GM23338 (cell line): ENCODE measurements around the gene HELZ. TPM values are rescaled to one million over a fixed set of nuclear protein-coding genes. Genes with fewer than 3 reads are reported as not detected.

Experiments used
- ATAC-seq: fragments of 200-7000 bp; cut with Tn5 transposase; 3 replicates; pipeline ENCODE4 v1.9.1; 2020
- DNase-seq: peaks from one replicate; pipeline ENCODE4 v3.0.0-alpha.2; 2015; ENCODE audit warnings: low spot score
- H2AFZ ChIP-seq: fragments of 200-600 bp; sonication (generic); 2 replicates; pipeline ENCODE4 v1.8.0; 2016; ENCODE audit warnings: antibody characterized with exemption, mild to moderate bottlenecking, moderate library complexity
- H3F3A ChIP-seq: fragments of 200-600 bp; sonication (generic); replicated peaks from 2 replicates; pipeline ENCODE4 v1.8.0; 2017; ENCODE audit warnings: antibody characterized with exemption, mixed run types, low read depth
- H3K27ac ChIP-seq: fragments of 200-600 bp; sonication (generic); 2 replicates; pipeline ENCODE4 v1.6.1; 2016; ENCODE audit warnings: low read depth
- H3K27me3 ChIP-seq: fragments of 200-600 bp; sonication (generic); 2 replicates; pipeline ENCODE4 v1.8.0; 2016; ENCODE audit warnings: mild to moderate bottlenecking, mixed run types, moderate library complexity; ENCODE audit not compliant: insufficient read depth
- H3K36me3 ChIP-seq: fragments of 200-600 bp; sonication (generic); 2 replicates; pipeline ENCODE4 v1.8.0; 2016; ENCODE audit warnings: mild to moderate bottlenecking; ENCODE audit not compliant: insufficient read depth
- H3K4me1 ChIP-seq: fragments of 200-600 bp; sonication (generic); 2 replicates; pipeline ENCODE4 v1.8.0; 2016; ENCODE audit warnings: mild to moderate bottlenecking, moderate library complexity; ENCODE audit not compliant: insufficient read depth
- H3K4me2 ChIP-seq: fragments of 200-600 bp; sonication (generic); 2 replicates; pipeline ENCODE4 v1.7.1; 2017; ENCODE audit warnings: mixed run types
- H3K4me3 ChIP-seq: fragments of 200-600 bp; sonication (generic); 2 replicates; pipeline ENCODE4 v1.6.1; 2016; ENCODE audit warnings: mixed run types
- H3K79me2 ChIP-seq: fragments of 200-600 bp; sonication (generic); replicated peaks from 2 replicates; pipeline ENCODE4 v1.8.0; 2017; ENCODE audit warnings: mild to moderate bottlenecking; ENCODE audit not compliant: insufficient read depth
- H3K9me2 ChIP-seq: fragments of 200-600 bp; sonication (generic); 2 replicates; pipeline ENCODE4 v1.8.0; 2017; ENCODE audit not compliant: insufficient read depth
- H4K20me1 ChIP-seq: fragments of 200-600 bp; sonication (generic); replicated peaks from 2 replicates; pipeline ENCODE4 v1.8.0; 2017; ENCODE audit warnings: mild to moderate bottlenecking; ENCODE audit not compliant: insufficient read depth
- H3K27ac Mint-ChIP-seq: 2 replicates; pipeline ENCODE4 v1.8.0; 2020; ENCODE audit warnings: inconsistent platforms, mild to moderate bottlenecking, moderate library complexity, mixed read lengths
- H3K27me3 Mint-ChIP-seq: 3 replicates; pipeline ENCODE4 v1.8.0; 2022; ENCODE audit warnings: low read depth, mild to moderate bottlenecking, moderate library complexity, mixed read lengths, inconsistent platforms; ENCODE audit not compliant: insufficient read depth, poor library complexity
- H3K36me3 Mint-ChIP-seq: 3 replicates; pipeline ENCODE4 v1.8.0; 2021; ENCODE audit warnings: low read depth, mild to moderate bottlenecking, inconsistent platforms, moderate library complexity, mixed read lengths
- H3K4me1 Mint-ChIP-seq: 3 replicates; pipeline ENCODE4 v1.8.0; 2020; ENCODE audit warnings: mild to moderate bottlenecking, inconsistent platforms, mixed read lengths
- H3K4me3 Mint-ChIP-seq: 3 replicates; pipeline ENCODE4 v1.8.0; 2021; ENCODE audit warnings: moderate library complexity, mild to moderate bottlenecking, inconsistent platforms, mixed read lengths
- H3K9me3 Mint-ChIP-seq: 3 replicates; pipeline ENCODE4 v1.8.0; 2020; ENCODE audit warnings: moderate library complexity, mild to moderate bottlenecking, inconsistent platforms, mixed read lengths
- CREB1 ChIP-seq: fragments of 250-450 bp; sonication (Bioruptor Pico); IDR thresholded peaks from 2 replicates; pipeline ENCODE4 v1.5.0; 2020; ENCODE audit warnings: low read depth, mild to moderate bottlenecking, moderate library complexity
- ETS1 ChIP-seq: IDR thresholded peaks from 2 replicates; pipeline ENCODE4 v1.6.1; 2016; ENCODE audit warnings: antibody characterized with exemption
- EZH2 ChIP-seq: fragments of 200-600 bp; sonication (generic); IDR thresholded peaks from one replicate; pipeline ENCODE4 v1.8.0; 2017; ENCODE audit warnings: antibody characterized with exemption, mild to moderate bottlenecking, low read depth; ENCODE audit not compliant: unreplicated experiment
- EZH2phosphoT487 ChIP-seq: fragments of 200-600 bp; sonication (generic); IDR thresholded peaks from one replicate; pipeline ENCODE4 v1.8.1; 2018; ENCODE audit warnings: antibody characterized with exemption; ENCODE audit not compliant: unreplicated experiment
- JUNB ChIP-seq: IDR thresholded peaks from one replicate; pipeline ENCODE4 v1.6.1; 2016; ENCODE audit warnings: antibody characterized with exemption; ENCODE audit not compliant: unreplicated experiment
- NANOG ChIP-seq: IDR thresholded peaks from 2 replicates; pipeline ENCODE4 v1.6.1; 2016; ENCODE audit warnings: antibody characterized with exemption, borderline replicate concordance
- POLR2AphosphoS5 ChIP-seq: IDR thresholded peaks from 2 replicates; pipeline ENCODE4 v1.6.1; 2016; ENCODE audit warnings: antibody characterized with exemption, low read depth
- REST ChIP-seq: IDR thresholded peaks from one replicate; pipeline ENCODE4 v1.6.1; 2018; ENCODE audit warnings: antibody characterized with exemption; ENCODE audit not compliant: unreplicated experiment
- STAT1 ChIP-seq: IDR thresholded peaks from one replicate; pipeline ENCODE4 v1.6.1; 2016; ENCODE audit warnings: antibody characterized with exemption; ENCODE audit not compliant: unreplicated experiment
- ZNF114 ChIP-seq: fragments of 250-450 bp; sonication (Bioruptor Pico); IDR thresholded peaks from 2 replicates; pipeline ENCODE4 v1.5.0; 2020; ENCODE audit warnings: mild to moderate bottlenecking, moderate library complexity
- polyA plus RNA-seq: library from polyadenylated mRNA; unstranded; fragments of >200 nt; fragmentation: Nextera tagmentation; extraction: Ambion mirVana; gene quantifications from 2 replicates; pipeline ENCODE4 v1.2.1, GENCODE V29; 2016
- total RNA-seq: library from RNA; depleted of rRNA; stranded (reverse); fragments of >200 nt; shearing (Covaris generic); gene quantifications from 2 replicates; pipeline ENCODE4 v1.2.3, GENCODE V29; 2014
- TF ChIP-seq, protein P1 (sequence below), 2 experiments: fragments of 200-600 bp in 1 of 2; sonication (generic) in 1 of 2; conservative IDR thresholded peaks; 2 replicates each; pipeline versions ENCODE4 v1.5.1 to v1.6.1; 2016 to 2017; ENCODE audit warnings: antibody characterized with exemption in 2 of 2, low read depth in 2 of 2, mild to moderate bottlenecking in 2 of 2, moderate library complexity in 1 of 2

HELZ gene
- total and polyA plus RNA-seq, 2 experiments from 2014 or later: 38.9 to 62.0 TPM

DNA sequence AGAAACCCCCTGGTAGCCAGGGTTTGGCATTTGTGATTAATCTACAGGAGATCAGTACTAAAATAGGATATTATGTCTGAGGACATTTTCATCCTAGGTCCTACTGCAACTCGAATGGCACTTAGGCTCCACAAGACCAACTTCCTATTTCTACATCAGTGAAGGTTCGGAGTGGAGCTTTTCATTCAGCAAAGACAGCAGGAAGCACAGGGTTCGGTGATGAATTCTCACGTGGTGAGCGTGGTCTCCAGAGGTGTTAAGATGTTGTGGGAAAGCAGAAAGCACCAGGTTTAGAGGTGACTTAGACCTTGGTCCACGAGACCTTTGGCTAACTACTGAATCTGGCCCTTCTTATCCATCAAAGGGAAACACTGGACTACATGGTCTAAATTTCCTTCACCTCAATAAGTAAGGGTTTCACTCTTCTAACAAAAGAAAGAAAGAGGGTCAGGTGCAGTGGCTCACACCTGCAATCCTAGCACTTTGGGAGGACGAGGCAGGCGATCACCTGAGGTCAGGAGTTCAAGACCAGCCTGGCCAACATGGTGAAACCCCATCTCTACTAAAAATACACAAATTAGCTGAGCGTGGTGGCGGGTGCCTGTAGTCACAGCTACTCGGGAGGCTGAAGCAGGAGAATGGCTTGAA is 13.9 kb upstream of the HELZ start:
- Histone ChIP-seq H3K27me3 (no peaks in the 10 kb centered on the region), H3K4me2 (no peak overlapping the region), H3F3A (0 out of 2 replicates have a peak, but pooled peaks cover 8% of the 10 kb centered on the region), H3K9me2 (no peaks in the 10 kb centered on the region), H4K20me1 (no peaks in the 10 kb centered on the region), H3K79me2 (no peaks in the 10 kb centered on the region), H2AFZ (0 out of 2 replicates have a peak overlapping the region, but pooled peaks have one; percentile 18), H3K4me1 (peaks cover 7% of the 10 kb centered on the region; the same call in 1 of the 2 replicates), H3K36me3 (no peaks in the 10 kb centered on the region), H3K27ac (0 out of 2 replicates have a peak overlapping the region, but pooled peaks have one; percentile 76), H3K4me3 (no peak overlapping the region)
- H3K4me1 Mint-ChIP-seq: peaks cover 10% of the 10 kb centered on the region
- no peak overlapping the region for H3K4me3 Mint-ChIP-seq
- DNase-seq: no peak
- peaks cover 9% of the 10 kb centered on the region; the same call in 2 of the 3 replicates for H3K36me3 Mint-ChIP-seq
- no peak for ATAC-seq
- H3K9me3 Mint-ChIP-seq: peaks cover 11% of the 10 kb centered on the region; the same call in 2 of the 3 replicates
- TF ChIP-seq POLR2AphosphoS5: no peak
- TF ChIP-seq EZH2phosphoT487: no peak
- no peak for TF ChIP-seq EZH2
- TF ChIP-seq NANOG: no peak
- TF ChIP-seq JUNB: no peak
- no peak for TF ChIP-seq CREB1
- TF ChIP-seq REST: no peak
- H3K27ac Mint-ChIP-seq: no peak overlapping the region
- H3K27me3 Mint-ChIP-seq: no peaks in the 10 kb centered on the region

DNA sequence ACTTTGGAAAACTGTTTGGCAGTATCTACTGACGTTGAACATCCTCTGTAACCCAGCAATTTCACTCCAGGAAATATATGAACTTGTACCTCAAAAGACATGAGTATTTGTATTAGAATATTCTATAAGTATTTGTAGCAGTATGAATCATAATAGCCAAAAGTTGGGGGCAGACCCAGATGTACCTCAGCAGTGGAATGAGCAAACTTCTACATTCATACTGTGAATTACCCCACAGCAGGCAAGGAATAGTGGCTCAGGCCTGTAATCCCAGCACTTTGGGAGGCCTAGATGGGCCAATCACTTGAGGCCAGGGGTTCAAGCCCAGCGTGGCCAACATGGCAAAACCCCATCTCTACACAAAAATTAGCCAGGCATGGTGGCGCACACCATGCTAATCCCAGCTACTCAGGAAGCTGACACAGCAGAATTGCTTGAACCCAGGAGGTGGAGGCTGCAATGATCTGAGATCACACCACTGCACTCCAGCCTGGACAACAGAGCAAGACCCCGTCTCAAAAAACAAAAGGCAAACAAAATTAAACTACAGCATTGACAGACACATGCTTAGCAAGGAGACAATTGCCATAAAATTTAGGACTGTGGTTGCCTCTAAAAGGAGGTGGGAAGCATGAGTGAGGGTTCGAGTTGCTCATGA is 11.2 kb upstream of the HELZ start:
- Histone ChIP-seq H3K9me2 (no peaks in the 10 kb centered on the region), H3K27ac (no peak overlapping the region), H3K4me2 (no peak overlapping the region), H3K27me3 (no peaks in the 10 kb centered on the region), H2AFZ (no peak overlapping the region), H3K4me1 (0 out of 2 replicates have a peak, but pooled peaks cover 4% of the 10 kb centered on the region), H3K36me3 (no peaks in the 10 kb centered on the region), H3K79me2 (no peaks in the 10 kb centered on the region), H3K4me3 (no peak overlapping the region), H4K20me1 (no peaks in the 10 kb centered on the region), H3F3A (0 out of 2 replicates have a peak, but pooled peaks cover 8% of the 10 kb centered on the region)
- TF ChIP-seq JUNB: no peak
- TF ChIP-seq NANOG: no peak
- no peak for TF ChIP-seq REST
- TF ChIP-seq ZNF114: no peak
- TF ChIP-seq STAT1: no peak
- TF ChIP-seq ETS1: no peak
- TF ChIP-seq, protein P1, sequence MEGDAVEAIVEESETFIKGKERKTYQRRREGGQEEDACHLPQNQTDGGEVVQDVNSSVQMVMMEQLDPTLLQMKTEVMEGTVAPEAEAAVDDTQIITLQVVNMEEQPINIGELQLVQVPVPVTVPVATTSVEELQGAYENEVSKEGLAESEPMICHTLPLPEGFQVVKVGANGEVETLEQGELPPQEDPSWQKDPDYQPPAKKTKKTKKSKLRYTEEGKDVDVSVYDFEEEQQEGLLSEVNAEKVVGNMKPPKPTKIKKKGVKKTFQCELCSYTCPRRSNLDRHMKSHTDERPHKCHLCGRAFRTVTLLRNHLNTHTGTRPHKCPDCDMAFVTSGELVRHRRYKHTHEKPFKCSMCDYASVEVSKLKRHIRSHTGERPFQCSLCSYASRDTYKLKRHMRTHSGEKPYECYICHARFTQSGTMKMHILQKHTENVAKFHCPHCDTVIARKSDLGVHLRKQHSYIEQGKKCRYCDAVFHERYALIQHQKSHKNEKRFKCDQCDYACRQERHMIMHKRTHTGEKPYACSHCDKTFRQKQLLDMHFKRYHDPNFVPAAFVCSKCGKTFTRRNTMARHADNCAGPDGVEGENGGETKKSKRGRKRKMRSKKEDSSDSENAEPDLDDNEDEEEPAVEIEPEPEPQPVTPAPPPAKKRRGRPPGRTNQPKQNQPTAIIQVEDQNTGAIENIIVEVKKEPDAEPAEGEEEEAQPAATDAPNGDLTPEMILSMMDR (conservative IDR thresholded peaks at IDR 0.05; ENCODE audit: low read depth in 2 of 2): no peak
- no peak for TF ChIP-seq CREB1
- Mint-ChIP-seq H3K27me3 (no peaks in the 10 kb centered on the region), H3K36me3 (peaks cover 9% of the 10 kb centered on the region; the same call in 2 of the 3 replicates), H3K9me3 (peaks cover 11% of the 10 kb centered on the region; the same call in 2 of the 3 replicates), H3K4me3 (no peak overlapping the region), H3K4me1 (peaks cover 7% of the 10 kb centered on the region), H3K27ac (no peak overlapping the region)
- DNase-seq (no peak), ATAC-seq (no peak)
